Right cardiac atrium (tissue), 5 donors: ENCODE measurements around the gene GATD1. TPM values are rescaled to one million over a fixed set of nuclear protein-coding genes. Genes with fewer than 3 reads are reported as not detected.
"Not testable (repeated sequence)": the region's sequence is repeated elsewhere in the genome, so short reads cannot be mapped to it uniquely, and the experiment has no call there.

Source experiments
- ATAC-seq, 2 donors: fragments of 200-7000 bp; cut with Tn5 transposase; one replicate each; pipeline versions ENCODE4 v1.8.0 to v1.9.1; 2020; ENCODE audit warnings: moderate library complexity in 2 of 2, mild to moderate bottlenecking in 1 of 2
- DNase-seq, 3 donors: peaks; one replicate each; pipeline ENCODE4 v3.0.0-alpha.2; 2020
- H3K27ac ChIP-seq: one replicate; pipeline ENCODE4 v1.5.1; 2013; ENCODE audit warnings: mild to moderate bottlenecking, low read length, control low read depth, moderate library complexity
- H3K27me3 ChIP-seq: one replicate; pipeline ENCODE4 v1.6.1; 2013; ENCODE audit not compliant: control insufficient read depth, insufficient read depth
- H3K4me1 ChIP-seq: one replicate; pipeline ENCODE4 v1.6.1; 2013; ENCODE audit warnings: low read length; ENCODE audit not compliant: control insufficient read depth, insufficient read depth
- H3K4me3 ChIP-seq: one replicate; pipeline ENCODE4 v1.5.1; 2013; ENCODE audit warnings: low read length, control low read depth
- H3K9me3 ChIP-seq: one replicate; pipeline ENCODE4 v1.6.1; 2013; ENCODE audit warnings: low read length; ENCODE audit not compliant: control insufficient read depth
- WGBS: extraction: QIAGEN DNeasy Blood & Tissue Kit; methylation state at CpG from one replicate; pipeline ENCODE4 v1.1.7; 2013; 5-methylcytosine and 5-hydroxymethylcytosine counted together
- intact Hi-C, 4 donors: fragments of 100-400 bp; cut with DNase I; formaldehyde crosslinking; loops; one replicate each; pipeline versions ENCODE4 v1.11.0 to v1.14.0; 2022 to 2023
- polyA plus RNA-seq: library from polyadenylated mRNA; stranded (reverse); fragments of 200-250 nt; gene quantifications from one replicate; pipeline ENCODE4 v1.2.3, GENCODE V29; 2013
- total RNA-seq, 4 donors: library from RNA; stranded (reverse); fragmentation: NEBNext Ultra II Directional; extraction: Animal tissue kit (Norgen Biotek cat#: 25700); gene quantifications; one replicate each; pipeline ENCODE4 v1.2.1, GENCODE V29; 2021
- donor health status: healthy with polysubstance abuse.
- donor health status: DM: no; HTN: yes; CAD: no.
- donor health status: DM: no; HTN: no; CAD: no.
- donor health status: DM: no; HTN: yes; CAD: no; lungs with severe emphysema.
- donor health status: DM: yes; HTN: yes; CAD: no.

The GATD1 gene
- total and polyA plus RNA-seq, 5 donors, result 26.7 to 34.5 (median 30.4) TPM

GRCh38 chr11:746289-747157 lies 30.8 kb downstream of the GATD1 start:
- intact Hi-C loops, result no loop called here

GRCh38 chr11:745428-745827 lies 31.9 kb downstream of the GATD1 start:
- WGBS, result 33% methylated on average over 1 of the region's 1 CpG

More at GRCh38 chr11:746289-747157, 30.8 kb downstream of the GATD1 start:
- WGBS, result 23% methylated on average over 46 of the region's 46 CpGs
- DNase-seq (peak in 2 of 3 donors; percentile 31 to 62), ATAC-seq (peak; percentile 47 to 55)
- H3K9me3 ChIP-seq, result no peaks in the 10 kb centered on the region
- peak overlapping the region; percentile 95 for H3K4me3 ChIP-seq
- peak overlapping the region; percentile 37 for H3K27ac ChIP-seq
- no peaks in the 10 kb centered on the region for H3K27me3 ChIP-seq
- no peaks in the 10 kb centered on the region for H3K4me1 ChIP-seq

GRCh38 chr11:742571-743201 lies 34.6 kb downstream of the GATD1 start:
- no peak overlapping the region for H3K4me3 ChIP-seq
- no peaks in the 10 kb centered on the region for H3K27me3 ChIP-seq
- WGBS, result 98% methylated on average over 4 of the region's 4 CpGs
- DNase-seq (no peak), ATAC-seq (no peak)
- H3K27ac ChIP-seq, result no peak overlapping the region
- intact Hi-C loops, result no loop called here
- no peaks in the 10 kb centered on the region for H3K9me3 ChIP-seq
- H3K4me1 ChIP-seq, result no peaks in the 10 kb centered on the region

More at GRCh38 chr11:745428-745827, 31.9 kb downstream of the GATD1 start:
- intact Hi-C loops, result no loop called here
- DNase-seq, result no peak
- Histone ChIP-seq H3K27me3 (no peaks in the 10 kb centered on the region), H3K4me1 (no peaks in the 10 kb centered on the region), H3K9me3 (no peaks in the 10 kb centered on the region), H3K27ac (no peak overlapping the region), H3K4me3 (no peak overlapping the region)
- no peak for ATAC-seq

GRCh38 chr11:742156-742546 lies 35.1 kb downstream of the GATD1 start:
- DNase-seq (no peak), ATAC-seq (no peak)
- WGBS, result 79% methylated on average over 3 of the region's 3 CpGs
- H3K27me3 ChIP-seq, result no peaks in the 10 kb centered on the region
- no peaks in the 10 kb centered on the region for H3K4me1 ChIP-seq
- no peak overlapping the region for H3K27ac ChIP-seq
- H3K9me3 ChIP-seq, result no peaks in the 10 kb centered on the region
- intact Hi-C loops, result no loop called here
- no peak overlapping the region for H3K4me3 ChIP-seq

- H3K27ac ChIP-seq, H3K9me3 ChIP-seq, H3K4me1 ChIP-seq, H3K4me3 ChIP-seq, intact Hi-C loops, H3K27me3 ChIP-seq: not testable (repeated sequence)
- WGBS, result 45% methylated on average over 10 of the region's 10 CpGs
- peak in 1 of 2 donors; percentile 55 for ATAC-seq
- peak in 1 of 3 donors; percentile 6 for DNase-seq
Observed at GRCh38 chr11:737899-738298, 39.4 kb downstream of the GATD1 start.

- no peak overlapping the region for H3K4me3 ChIP-seq
- no peaks in the 10 kb centered on the region for H3K4me1 ChIP-seq
- no peaks in the 10 kb centered on the region for H3K27me3 ChIP-seq
- ATAC-seq, result peak in 1 of 2 donors; percentile 26
- H3K9me3 ChIP-seq, result no peaks in the 10 kb centered on the region
- WGBS, result 47% methylated on average over 11 of the region's 11 CpGs
- H3K27ac ChIP-seq, result no peak overlapping the region
- peak in 1 of 3 donors; percentile 9 for DNase-seq
- intact Hi-C loops, result no loop called here
Observed at GRCh38 chr11:737366-737765, 39.9 kb downstream of the GATD1 start.

GRCh38 chr11:734541-734940 lies 42.7 kb downstream of the GATD1 start:
- intact Hi-C loops, H3K27me3 ChIP-seq, H3K27ac ChIP-seq, H3K4me3 ChIP-seq, H3K9me3 ChIP-seq, ATAC-seq, H3K4me1 ChIP-seq: not testable (repeated sequence)
- DNase-seq, result peak in 1 of 3 donors; percentile 10
- WGBS, result 92% methylated on average over 26 of the region's 26 CpGs

- ATAC-seq, result no peak
- DNase-seq, result peak in 1 of 3 donors; percentile 21
- no peak overlapping the region for H3K27ac ChIP-seq
- intact Hi-C loops, result no loop called here
- no peak overlapping the region for H3K4me3 ChIP-seq
- H3K27me3 ChIP-seq, result no peaks in the 10 kb centered on the region
- WGBS, result 81% methylated on average over 20 of the region's 20 CpGs
- no peaks in the 10 kb centered on the region for H3K4me1 ChIP-seq
- no peaks in the 10 kb centered on the region for H3K9me3 ChIP-seq
Observed at GRCh38 chr11:733072-733471, 44.2 kb downstream of the GATD1 start.

- Histone ChIP-seq H3K4me1 (peaks cover 2% of the 10 kb centered on the region), H3K27me3 (no peaks in the 10 kb centered on the region), H3K9me3 (no peaks in the 10 kb centered on the region), H3K27ac (no peak overlapping the region), H3K4me3 (no peak overlapping the region)
- WGBS, result 63% methylated on average over 17 of the region's 17 CpGs
- ATAC-seq (no peak), DNase-seq (peak in 2 of 3 donors; percentile 44 to 52)
- intact Hi-C loops, result loop anchor here in 3 of 4 donors (5.0 to 10.0 kb wide), 3 partner anchors 65 to 177 kb away; no protein-coding TSS in a partner anchor
Observed at GRCh38 chr11:729492-730074, 47.7 kb downstream of the GATD1 start.

- DNase-seq (peak in 2 of 3 donors; percentile 53 to 58), ATAC-seq (no peak)
- Histone ChIP-seq H3K4me1 (peaks cover 2% of the 10 kb centered on the region), H3K4me3 (no peak overlapping the region), H3K27ac (no peak overlapping the region), H3K9me3 (no peaks in the 10 kb centered on the region), H3K27me3 (no peaks in the 10 kb centered on the region)
- WGBS, result 73% methylated on average over 15 of the region's 15 CpGs
- intact Hi-C loops, result loop anchor here in 3 of 4 donors (5.0 to 10.0 kb wide), 3 partner anchors 64 to 177 kb away; no protein-coding TSS in a partner anchor
Observed at GRCh38 chr11:728901-729491, 48.3 kb downstream of the GATD1 start.
